Adrenal gland (tissue), 12 donors: ENCODE results near the gene ATG9A. TPM values are rescaled to one million over a fixed set of nuclear protein-coding genes. Genes with fewer than 3 reads are reported as not detected.
"Not testable (repeated sequence)": the region's sequence is repeated elsewhere in the genome, so short reads cannot be mapped to it uniquely, and the experiment has no call there.

Experiments
- DNase-seq, 7 donors: peaks; one replicate each; pipeline ENCODE4 v3.0.0-alpha.2; 2019 to 2020
- H3K27ac ChIP-seq, 5 donors: fragments of 200-600 bp; sonication (generic) in 4 of 5; 1 replicate in 3 of 5; 2 replicates in 2 of 5; pipeline versions ENCODE4 v1.5.1 to v1.8.0; 2016 to 2020; ENCODE audit warnings: mild to moderate bottlenecking in 1 of 5
- H3K27me3 ChIP-seq: fragments of 200-600 bp; 2 replicates; pipeline ENCODE4 v1.8.0; 2021
- H3K36me3 ChIP-seq, 2 donors: fragments of 200-600 bp; replicated peaks in 1 of 2; 1 replicate in 1 of 2; 2 replicates in 1 of 2; pipeline versions ENCODE4 v1.5.1 to v1.8.0; 2018 to 2022
- H3K4me1 ChIP-seq, 2 donors: fragments of 200-600 bp; replicated peaks in 1 of 2; 1 replicate in 1 of 2; 2 replicates in 1 of 2; pipeline versions ENCODE4 v1.5.1 to v1.8.0; 2018 to 2021
- H3K4me3 ChIP-seq, 4 donors: fragments of 200-600 bp; sonication (generic) in 3 of 4; one replicate each; pipeline ENCODE4 v1.5.1; 2016 to 2018
- H3K9me3 ChIP-seq, 3 donors: fragments of 200-600 bp; sonication (generic) in 1 of 3; replicated peaks in 1 of 3; 1 replicate in 2 of 3; 2 replicates in 1 of 3; pipeline versions ENCODE4 v1.5.1 to v1.8.0; 2016 to 2021
- POLR2A ChIP-seq, 2 donors: fragments of 450-650 bp; IDR thresholded peaks; one replicate each; pipeline ENCODE4 v1.6.1; 2017; ENCODE audit warnings: antibody characterized with exemption in 2 of 2, mild to moderate bottlenecking in 2 of 2, moderate library complexity in 1 of 2
- WGBS, 4 donors: extraction: QIAGEN DNeasy Blood & Tissue Kit in 2 of 4; methylation state at CpG; one replicate each; pipeline versions ENCODE4 v1.1.5 to v1.1.7; 2013 to 2017; 5-methylcytosine and 5-hydroxymethylcytosine counted together
- intact Hi-C, 2 donors: fragments of 100-400 bp; cut with DNase I; formaldehyde crosslinking; loops; one replicate each; pipeline versions ENCODE4 v1.14.1 to v1.15.0; 2022 to 2023
- polyA plus RNA-seq, 3 donors: library from polyadenylated mRNA; stranded (reverse); fragments of 200-250 nt in 2 of 3; fragments of 350-450 nt in 1 of 3; fragmentation: Illumina TruSeq in 1 of 3; extraction: RNeasy Lipid Tissue Mini Kit (QIAGEN cat#74804) in 1 of 3; gene quantifications; one replicate each; pipeline ENCODE4 v1.2.3, GENCODE V29; 2013 to 2014
- total RNA-seq, 9 donors: library from RNA; depleted of rRNA in 4 of 9; stranded (reverse); fragments of >200 nt in 4 of 9; fragments of 120-200 nt in 1 of 9; fragmentation: NEBNext Ultra II Directional in 1 of 9; extraction: Animal tissue kit (Norgen Biotek cat#: 25700) in 1 of 9; gene quantifications; one replicate each; pipeline versions ENCODE4 v1.1.0 to v1.2.4, GENCODE V29; 2013 to 2023
- TF ChIP-seq, protein P1 (sequence below), 6 experiments: fragments of 450-650 bp in 4 of 6; fragments of 200-600 bp in 2 of 6; sonication (generic) in 1 of 6; IDR thresholded peaks; 1 replicate in 5 of 6; 2 replicates in 1 of 6; pipeline versions ENCODE4 v1.5.1 to v1.8.0; 2016 to 2021; ENCODE audit warnings: antibody characterized with exemption in 6 of 6, mild to moderate bottlenecking in 2 of 6, moderate library complexity in 1 of 6
- donor health status: healthy with polysubstance abuse.
- donor health status: Bipolar disorder and iron deficiency.
- donor health status: DM: yes; HTN: yes; CAD: no.
- donor health status: DM: no; HTN: no; CAD: no.
- donor health status: DM: no; HTN: no; CAD: no.
- donor health status: DM: yes; HTN: yes; CAD: no.

Gene ATG9A
- total and polyA plus RNA-seq, 12 donors = 13.0 to 73.1 (median 51.3) TPM

DNA sequence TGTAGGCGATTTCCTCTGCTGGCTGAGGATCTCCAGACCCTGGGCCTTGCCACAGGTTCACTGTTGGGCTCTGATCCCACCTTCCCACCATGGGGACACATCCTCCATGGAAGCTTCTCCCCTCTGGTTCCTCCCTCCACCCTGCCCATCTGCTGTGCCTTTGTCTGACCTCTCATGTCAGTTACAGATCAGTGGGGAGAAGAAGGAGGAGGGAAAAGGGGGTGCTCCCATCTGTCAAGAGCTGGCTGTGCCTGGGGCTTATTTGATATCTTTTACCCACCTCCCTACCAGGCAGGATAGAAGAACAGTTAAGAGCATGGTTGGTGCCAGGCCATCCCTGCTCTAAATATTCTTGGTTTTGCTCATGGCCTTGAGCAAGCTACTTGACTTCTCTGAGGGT lies 37.5 kb upstream of the ATG9A start:
- intact Hi-C loops = no loop called here
- H3K9me3 ChIP-seq = no peaks in the 10 kb centered on the region
- no peaks in the 10 kb centered on the region for H3K4me1 ChIP-seq
- no peaks in the 10 kb centered on the region for H3K27me3 ChIP-seq
- no peak for TF ChIP-seq POLR2A (IDR thresholded peaks at IDR 0.05)
- TF ChIP-seq, protein P1, sequence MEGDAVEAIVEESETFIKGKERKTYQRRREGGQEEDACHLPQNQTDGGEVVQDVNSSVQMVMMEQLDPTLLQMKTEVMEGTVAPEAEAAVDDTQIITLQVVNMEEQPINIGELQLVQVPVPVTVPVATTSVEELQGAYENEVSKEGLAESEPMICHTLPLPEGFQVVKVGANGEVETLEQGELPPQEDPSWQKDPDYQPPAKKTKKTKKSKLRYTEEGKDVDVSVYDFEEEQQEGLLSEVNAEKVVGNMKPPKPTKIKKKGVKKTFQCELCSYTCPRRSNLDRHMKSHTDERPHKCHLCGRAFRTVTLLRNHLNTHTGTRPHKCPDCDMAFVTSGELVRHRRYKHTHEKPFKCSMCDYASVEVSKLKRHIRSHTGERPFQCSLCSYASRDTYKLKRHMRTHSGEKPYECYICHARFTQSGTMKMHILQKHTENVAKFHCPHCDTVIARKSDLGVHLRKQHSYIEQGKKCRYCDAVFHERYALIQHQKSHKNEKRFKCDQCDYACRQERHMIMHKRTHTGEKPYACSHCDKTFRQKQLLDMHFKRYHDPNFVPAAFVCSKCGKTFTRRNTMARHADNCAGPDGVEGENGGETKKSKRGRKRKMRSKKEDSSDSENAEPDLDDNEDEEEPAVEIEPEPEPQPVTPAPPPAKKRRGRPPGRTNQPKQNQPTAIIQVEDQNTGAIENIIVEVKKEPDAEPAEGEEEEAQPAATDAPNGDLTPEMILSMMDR (IDR thresholded peaks at IDR 0.05) = no peak
- no peak for DNase-seq
- 83 to 100% (median 92%) methylated on average over 1 of the region's 1 CpG for WGBS, 4 donors
- H3K27ac ChIP-seq = no peak overlapping the region
- no peak overlapping the region for H3K4me3 ChIP-seq
- no peaks in the 10 kb centered on the region for H3K36me3 ChIP-seq

DNA sequence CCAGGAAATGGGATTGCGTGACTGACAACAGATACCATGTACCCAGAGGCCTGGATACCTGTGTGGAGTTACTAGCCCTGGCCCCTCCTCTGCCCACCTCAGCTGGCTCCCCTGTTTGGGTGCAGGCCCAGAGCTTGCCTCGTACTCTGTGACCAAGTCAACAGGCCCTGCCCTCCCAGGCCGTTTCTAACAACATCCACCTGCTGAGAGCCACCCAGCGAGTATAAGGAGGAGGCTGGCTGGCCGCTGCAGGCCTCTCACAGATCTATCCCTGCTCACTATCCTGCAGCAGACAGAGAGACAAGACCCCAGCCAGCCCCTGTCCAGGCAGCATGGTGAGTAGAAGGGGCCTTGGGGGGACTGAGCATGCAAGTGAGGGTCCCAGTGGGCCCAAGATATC lies 36.8 kb upstream of the ATG9A start:
- no peak overlapping the region for H3K27ac ChIP-seq
- intact Hi-C loops = no loop called here
- no peaks in the 10 kb centered on the region for H3K36me3 ChIP-seq
- TF ChIP-seq, protein P1 (IDR thresholded peaks at IDR 0.05) = no peak
- TF ChIP-seq POLR2A (IDR thresholded peaks at IDR 0.05) = no peak
- DNase-seq = no peak
- H3K4me1 ChIP-seq = no peaks in the 10 kb centered on the region
- H3K27me3 ChIP-seq = no peaks in the 10 kb centered on the region
- WGBS, 4 donors = 70 to 92% (median 85%) methylated on average over 4 to 5 of the region's 5 CpGs
- H3K4me3 ChIP-seq = no peak overlapping the region
- no peaks in the 10 kb centered on the region for H3K9me3 ChIP-seq

DNA sequence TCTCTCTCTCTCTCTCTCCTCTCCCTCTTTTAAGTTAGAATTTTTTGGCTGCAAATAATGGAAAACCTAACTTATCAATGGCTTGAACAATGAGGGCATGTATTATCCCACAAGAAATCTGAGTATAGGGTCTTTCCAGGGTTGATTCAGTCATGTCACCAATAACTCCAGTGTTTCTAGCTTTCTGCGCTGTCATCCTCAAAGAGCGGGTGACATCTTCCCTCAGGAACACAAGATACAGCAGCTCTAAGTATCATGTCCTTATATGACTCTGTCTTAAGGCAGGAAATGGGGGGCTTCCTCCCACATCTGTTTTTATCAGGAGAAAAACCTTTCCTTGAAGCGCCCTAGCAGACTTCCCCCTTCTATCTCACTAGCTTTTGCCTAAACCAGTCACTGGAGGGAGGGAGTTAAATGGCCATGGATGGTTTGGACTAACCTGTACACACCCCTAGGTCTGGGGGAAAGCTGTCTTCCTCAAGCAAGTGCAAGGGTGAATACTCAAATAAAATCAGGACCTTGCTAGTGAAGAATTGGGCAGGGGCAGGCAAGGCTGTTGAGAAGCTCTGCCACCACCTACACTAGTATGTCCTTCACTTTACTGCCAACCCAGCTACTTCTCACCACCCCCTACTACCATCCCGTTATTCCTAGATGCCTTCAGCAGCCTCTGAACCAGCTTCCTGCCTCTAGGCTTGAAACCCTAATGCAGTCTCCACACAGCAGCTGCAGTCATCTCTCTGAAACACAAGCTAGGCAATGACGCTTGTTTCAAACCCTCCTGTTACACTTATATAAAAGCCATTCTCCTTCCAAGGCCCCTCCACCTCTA lies 31.8 kb upstream of the ATG9A start:
- intact Hi-C loops = no loop called here
- H3K36me3 ChIP-seq = no peaks in the 10 kb centered on the region
- no peaks in the 10 kb centered on the region for H3K4me1 ChIP-seq
- no peaks in the 10 kb centered on the region for H3K27me3 ChIP-seq
- H3K4me3 ChIP-seq = no peak overlapping the region
- no peak for DNase-seq
- H3K9me3 ChIP-seq = no peaks in the 10 kb centered on the region
- 64 to 81% (median 69%) methylated on average over 5 of the region's 5 CpGs for WGBS, 4 donors
- no peak overlapping the region for H3K27ac ChIP-seq
- TF ChIP-seq, protein P1 (IDR thresholded peaks at IDR 0.05) = no peak
- no peak for TF ChIP-seq POLR2A (IDR thresholded peaks at IDR 0.05)

DNA sequence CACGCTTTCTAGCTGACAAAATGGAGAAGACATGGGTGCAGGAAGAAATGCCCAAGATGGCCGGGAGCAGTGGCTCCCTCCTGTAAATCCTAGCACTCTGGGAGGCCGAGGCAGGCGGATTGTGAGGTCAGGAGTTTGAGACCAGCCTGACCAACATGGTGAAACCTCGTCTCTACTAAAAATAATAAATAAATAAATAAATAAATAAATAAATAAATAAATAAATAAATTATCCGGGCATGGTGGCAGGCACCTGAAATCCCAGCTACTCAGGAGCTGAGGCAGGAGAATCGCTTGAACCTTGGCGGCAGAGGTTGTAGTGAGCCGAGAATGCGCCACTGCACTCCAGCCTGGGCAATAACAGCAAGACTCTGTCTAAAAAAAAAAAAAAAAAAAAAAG lies 29.5 kb upstream of the ATG9A start:
- H3K4me1 ChIP-seq, H3K4me3 ChIP-seq, H3K36me3 ChIP-seq, H3K27me3 ChIP-seq, H3K27ac ChIP-seq, H3K9me3 ChIP-seq, intact Hi-C loops, DNase-seq: not testable (repeated sequence)
- 83 to 89% (median 87%) methylated on average over 10 of the region's 10 CpGs for WGBS, 4 donors
